Gastrocnemius medialis (tissue), 4 donors: Measurements from ENCODE around the gene C16orf95.
A peak's percentile ranks its signal among the peaks of the same experiment; 100 is the strongest.

ENCODE experiments used
- CTCF ChIP-seq, 5 experiments: fragments of 450-650 bp in 3 of 5; fragments of 200-600 bp in 2 of 5; sonication (generic) in 2 of 5; IDR thresholded peaks in 4 of 5; conservative IDR thresholded peaks in 1 of 5; 1 replicate in 4 of 5; 2 replicates in 1 of 5; pipeline ENCODE4 v1.5.1; 2016 to 2019; ENCODE audit warnings: antibody characterized with exemption in 5 of 5, mild to moderate bottlenecking in 3 of 5, moderate library complexity in 3 of 5
- POLR2A ChIP-seq, 2 donors: fragments of 450-650 bp; IDR thresholded peaks; one replicate each; pipeline ENCODE4 v1.6.1; 2017; ENCODE audit warnings: antibody characterized with exemption in 2 of 2, mild to moderate bottlenecking in 2 of 2, moderate library complexity in 2 of 2

DNA sequence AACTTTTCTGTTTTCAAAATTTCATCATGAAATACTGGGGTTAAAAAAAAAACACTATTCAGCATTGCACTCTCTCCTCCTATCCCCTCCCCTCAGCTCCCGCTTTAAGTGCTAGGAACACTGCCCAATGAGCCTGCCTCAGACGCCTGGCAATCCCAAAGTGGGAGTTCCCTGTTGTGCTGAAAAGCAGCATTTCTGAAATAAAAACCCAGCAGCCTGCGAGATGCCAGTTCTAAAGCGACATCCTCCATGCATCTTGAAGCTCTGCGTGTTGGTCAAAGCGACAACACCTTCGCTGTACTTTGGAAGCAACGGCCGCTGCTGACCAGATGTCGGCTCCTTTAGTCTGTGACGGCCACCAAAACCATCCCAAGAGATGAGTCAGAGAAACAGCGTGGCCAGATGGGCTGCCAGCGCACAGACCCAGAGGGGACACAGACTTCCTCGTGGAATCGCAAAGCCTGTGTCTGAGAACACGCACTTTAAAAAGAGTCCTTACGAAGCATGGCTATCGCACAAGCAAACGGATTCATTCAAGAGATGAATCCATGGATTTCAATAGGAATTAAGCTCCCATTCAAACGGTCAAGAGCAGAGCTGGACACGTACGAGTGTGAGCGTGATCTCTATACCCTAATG lies 33.6 kb upstream of the C16orf95 start:
- TF ChIP-seq CTCF (IDR thresholded peaks at IDR 0.05 in 4 of 5, conservative IDR thresholded peaks at IDR 0.05 in 1 of 5): no peak
- peak in 1 of 2 donors; percentile 13 for TF ChIP-seq POLR2A (IDR thresholded peaks at IDR 0.05)
